ENCODE results near the gene AMD1. TPM values are rescaled to one million over a fixed set of nuclear protein-coding genes. Genes with fewer than 3 reads are reported as not detected.
A peak's percentile ranks its signal among the peaks of the same experiment; 100 is the strongest.
"Not testable (repeated sequence)": the region's sequence is repeated elsewhere in the genome, so short reads cannot be mapped to it uniquely, and the experiment has no call there.

The AMD1 gene
- total RNA-seq, 2 donors from 2014 or later: 101 to 121 TPM

- no peak for ATAC-seq
- peaks cover 44% of the 10 kb centered on the region for H3K4me1 Mint-ChIP-seq
- no peak for DNase-seq
- no peaks in the 10 kb centered on the region for H3K36me3 Mint-ChIP-seq (ENCODE audit: low read depth)
- H3K4me3 Mint-ChIP-seq: peak overlapping the region; percentile 76
- H3K9me3 ChIP-seq (ENCODE audit: control insufficient read depth, low read length, poor library complexity, severe bottlenecking): no peaks in the 10 kb centered on the region
- peak overlapping the region; percentile 60 for H3K27ac Mint-ChIP-seq
- H3K27me3 Mint-ChIP-seq: no peaks in the 10 kb centered on the region
Observed at GRCh38 chr6:110882824-110883554, 8.4 kb downstream of the AMD1 start.

- ATAC-seq (no peak), DNase-seq (no peak)
- H3K9me3 ChIP-seq (ENCODE audit: control insufficient read depth, low read length, poor library complexity, severe bottlenecking): no peaks in the 10 kb centered on the region
- Mint-ChIP-seq H3K36me3 (ENCODE audit: low read depth) (no peaks in the 10 kb centered on the region), H3K27ac (peak overlapping the region; percentile 49), H3K4me1 (peaks cover 42% of the 10 kb centered on the region), H3K4me3 (peak overlapping the region; percentile 53), H3K27me3 (no peaks in the 10 kb centered on the region)
Observed at GRCh38 chr6:110884321-110884720, 9.7 kb downstream of the AMD1 start.

- no peak for ATAC-seq
- no peaks in the 10 kb centered on the region for H3K9me3 ChIP-seq (ENCODE audit: control insufficient read depth, low read length, poor library complexity, severe bottlenecking)
- peak overlapping the region; percentile 49 for H3K27ac Mint-ChIP-seq
- H3K4me3 Mint-ChIP-seq: peak overlapping the region; percentile 3
- DNase-seq: no peak
- H3K4me1 Mint-ChIP-seq: peaks cover 36% of the 10 kb centered on the region
- H3K27me3 Mint-ChIP-seq: no peaks in the 10 kb centered on the region
- no peaks in the 10 kb centered on the region for H3K36me3 Mint-ChIP-seq (ENCODE audit: low read depth)
Observed at GRCh38 chr6:110885526-110885925, 10.9 kb downstream of the AMD1 start.

GRCh38 chr6:110886555-110887167 is 12.1 kb downstream of the AMD1 start:
- no peak overlapping the region for H3K27ac Mint-ChIP-seq
- DNase-seq (no peak), ATAC-seq (no peak)
- H3K4me1 Mint-ChIP-seq: peaks cover 33% of the 10 kb centered on the region
- H3K9me3 ChIP-seq (ENCODE audit: control insufficient read depth, low read length, poor library complexity, severe bottlenecking): no peaks in the 10 kb centered on the region
- no peaks in the 10 kb centered on the region for H3K36me3 Mint-ChIP-seq (ENCODE audit: low read depth)
- no peaks in the 10 kb centered on the region for H3K27me3 Mint-ChIP-seq
- no peak overlapping the region for H3K4me3 Mint-ChIP-seq

- Mint-ChIP-seq H3K27ac (no peak overlapping the region), H3K36me3 (ENCODE audit: low read depth) (peaks cover 3% of the 10 kb centered on the region), H3K4me1 (peaks cover 12% of the 10 kb centered on the region), H3K4me3 (no peak overlapping the region), H3K27me3 (no peaks in the 10 kb centered on the region)
- DNase-seq (no peak), ATAC-seq (no peak)
- no peaks in the 10 kb centered on the region for H3K9me3 ChIP-seq (ENCODE audit: control insufficient read depth, low read length, poor library complexity, severe bottlenecking)
Observed at GRCh38 chr6:110890288-110890687, 15.7 kb downstream of the AMD1 start.

DNA sequence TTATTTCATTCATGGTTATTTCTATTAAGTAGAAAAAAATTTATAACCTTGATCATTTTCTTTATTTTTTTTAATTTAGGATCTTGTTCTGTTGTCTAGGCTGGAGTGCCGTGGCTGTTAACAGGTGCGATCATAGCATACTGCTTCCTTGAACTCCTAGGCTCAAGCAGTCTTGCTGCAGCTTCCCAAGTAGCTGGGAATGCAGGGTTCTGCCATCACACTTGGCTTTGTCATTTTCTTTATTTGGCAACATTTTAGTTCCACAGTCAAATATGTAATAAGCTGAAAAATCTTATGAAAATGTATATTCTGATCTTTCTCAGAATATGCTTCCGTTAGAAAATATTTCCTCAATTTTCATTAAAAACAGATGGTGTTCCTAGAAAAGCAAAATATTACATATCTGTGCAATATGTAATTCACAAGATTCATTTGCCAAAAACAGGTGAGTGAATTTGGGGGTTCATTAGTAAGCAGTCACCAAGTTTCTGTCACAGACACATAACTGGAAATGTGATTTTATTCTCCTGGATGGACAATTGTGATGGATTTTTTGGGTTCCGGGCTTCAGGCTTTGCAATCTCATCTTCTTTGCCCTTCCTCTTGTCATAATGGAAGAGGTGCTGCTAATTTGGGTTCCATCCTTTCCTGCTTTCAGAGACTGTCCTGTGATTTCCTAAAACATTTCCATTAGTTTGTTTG is 21.5 kb downstream of the AMD1 start:
- peaks cover 7% of the 10 kb centered on the region for H3K36me3 Mint-ChIP-seq (ENCODE audit: low read depth)
- H3K4me3 Mint-ChIP-seq: no peak overlapping the region
- ATAC-seq (no peak), DNase-seq (no peak)
- H3K4me1 Mint-ChIP-seq: peaks cover 4% of the 10 kb centered on the region
- no peaks in the 10 kb centered on the region for H3K27me3 Mint-ChIP-seq
- no peaks in the 10 kb centered on the region for H3K9me3 ChIP-seq (ENCODE audit: control insufficient read depth, low read length, poor library complexity, severe bottlenecking)
- H3K27ac Mint-ChIP-seq: no peak overlapping the region

DNA sequence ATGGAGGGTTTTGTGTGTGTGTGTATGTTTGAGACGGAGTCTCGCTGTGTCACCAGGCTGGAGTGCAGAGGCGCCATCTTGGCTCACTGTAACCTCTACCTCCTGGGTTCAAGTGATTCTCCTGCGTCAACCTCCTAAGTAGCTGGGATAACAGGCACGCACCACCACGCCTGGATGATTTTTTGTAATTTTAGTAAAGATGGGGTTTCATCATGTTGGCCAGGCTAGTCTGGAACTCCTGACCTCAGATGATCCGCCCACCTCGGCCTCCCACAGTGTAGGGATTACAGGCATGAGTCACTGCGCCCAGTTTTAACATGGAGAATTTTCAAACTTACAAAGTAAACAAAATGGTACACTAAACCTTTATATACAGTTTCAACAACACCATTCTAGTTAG is 22.8 kb downstream of the AMD1 start:
- peaks cover 7% of the 10 kb centered on the region for H3K36me3 Mint-ChIP-seq (ENCODE audit: low read depth)
- ATAC-seq (no peak), DNase-seq (no peak)
- H3K9me3 ChIP-seq (ENCODE audit: control insufficient read depth, low read length, poor library complexity, severe bottlenecking): no peaks in the 10 kb centered on the region
- no peak overlapping the region for H3K4me3 Mint-ChIP-seq
- H3K4me1 Mint-ChIP-seq: peaks cover 4% of the 10 kb centered on the region
- no peak overlapping the region for H3K27ac Mint-ChIP-seq
- no peaks in the 10 kb centered on the region for H3K27me3 Mint-ChIP-seq

DNA sequence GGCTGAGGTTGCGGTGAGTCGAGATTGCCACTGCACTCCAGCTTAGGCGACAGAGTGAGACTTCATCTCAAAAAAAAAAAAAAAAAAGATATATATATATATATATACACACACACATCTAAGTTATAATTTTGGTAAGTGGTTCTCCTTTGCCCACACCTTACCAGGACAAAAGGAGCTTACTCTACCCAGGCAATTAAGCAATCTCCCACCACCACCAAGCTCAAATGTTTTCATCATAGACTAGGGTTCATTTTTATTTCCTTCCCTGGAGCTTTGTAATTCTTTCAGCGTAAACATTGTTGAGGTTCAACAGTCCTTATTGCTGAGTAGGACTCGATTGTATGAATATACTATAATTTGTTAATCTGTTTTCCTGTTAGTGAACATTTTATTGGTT is 23.5 kb downstream of the AMD1 start:
- no peak for DNase-seq
- Mint-ChIP-seq H3K27me3 (no peaks in the 10 kb centered on the region), H3K36me3 (ENCODE audit: low read depth) (peaks cover 7% of the 10 kb centered on the region), H3K27ac (no peak overlapping the region), H3K4me1 (peaks cover 4% of the 10 kb centered on the region), H3K4me3 (no peak overlapping the region)
- peaks cover 3% of the 10 kb centered on the region for H3K9me3 ChIP-seq (ENCODE audit: control insufficient read depth, low read length, poor library complexity, severe bottlenecking)
- no peak for ATAC-seq

DNA sequence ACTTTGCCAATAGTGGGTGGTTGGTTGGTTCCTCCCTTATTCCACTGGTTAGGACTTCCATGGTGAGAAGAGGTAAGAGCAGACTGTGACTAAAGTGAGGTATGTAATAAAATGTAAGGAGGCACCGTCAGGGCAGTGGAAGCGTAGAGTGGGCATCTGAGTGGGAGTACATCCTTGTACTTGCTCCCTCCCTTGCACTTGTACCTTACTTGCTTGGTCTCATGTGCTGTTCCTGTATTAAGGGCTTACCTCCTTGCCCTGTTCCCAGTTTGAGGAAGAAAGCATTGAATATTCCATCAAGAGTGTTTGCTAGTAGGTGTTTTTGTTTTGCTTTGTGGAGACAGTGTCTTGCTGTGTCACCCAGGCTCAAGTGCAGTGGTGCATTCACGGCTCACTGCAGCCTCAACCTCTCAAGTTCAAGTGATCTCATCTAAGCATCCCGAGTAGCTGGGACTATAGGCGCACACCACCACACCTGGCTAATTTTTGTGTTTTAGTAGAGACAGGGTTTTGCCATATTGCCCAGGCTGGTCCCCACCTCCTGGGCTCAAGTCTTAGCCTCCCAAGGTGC is 25.5 kb downstream of the AMD1 start:
- DNase-seq (no peak), ATAC-seq (no peak)
- Mint-ChIP-seq H3K4me1 (peaks cover 2% of the 10 kb centered on the region), H3K4me3 (no peak overlapping the region), H3K27me3 (no peaks in the 10 kb centered on the region), H3K27ac (peak overlapping the region; percentile 56), H3K36me3 (ENCODE audit: low read depth) (peaks cover 4% of the 10 kb centered on the region)
- H3K9me3 ChIP-seq (ENCODE audit: control insufficient read depth, low read length, poor library complexity, severe bottlenecking): peaks cover 12% of the 10 kb centered on the region

GRCh38 chr6:110901601-110902000 is 27.0 kb downstream of the AMD1 start:
- H3K4me3 Mint-ChIP-seq; H3K4me1 Mint-ChIP-seq; H3K27ac Mint-ChIP-seq; DNase-seq; ATAC-seq; H3K36me3 Mint-ChIP-seq (ENCODE audit: low read depth); H3K27me3 Mint-ChIP-seq: not testable (repeated sequence)
- H3K9me3 ChIP-seq (ENCODE audit: control insufficient read depth, low read length, poor library complexity, severe bottlenecking): peaks cover 12% of the 10 kb centered on the region

- peaks cover 4% of the 10 kb centered on the region for H3K36me3 Mint-ChIP-seq (ENCODE audit: low read depth)
- ATAC-seq (no peak), DNase-seq (no peak)
- H3K4me3 Mint-ChIP-seq: no peak overlapping the region
- peaks cover 2% of the 10 kb centered on the region for H3K4me1 Mint-ChIP-seq
- no peak overlapping the region for H3K27ac Mint-ChIP-seq
- peaks cover 12% of the 10 kb centered on the region for H3K9me3 ChIP-seq (ENCODE audit: control insufficient read depth, low read length, poor library complexity, severe bottlenecking)
- no peaks in the 10 kb centered on the region for H3K27me3 Mint-ChIP-seq
Observed at GRCh38 chr6:110902091-110902490, 27.5 kb downstream of the AMD1 start.

DNA sequence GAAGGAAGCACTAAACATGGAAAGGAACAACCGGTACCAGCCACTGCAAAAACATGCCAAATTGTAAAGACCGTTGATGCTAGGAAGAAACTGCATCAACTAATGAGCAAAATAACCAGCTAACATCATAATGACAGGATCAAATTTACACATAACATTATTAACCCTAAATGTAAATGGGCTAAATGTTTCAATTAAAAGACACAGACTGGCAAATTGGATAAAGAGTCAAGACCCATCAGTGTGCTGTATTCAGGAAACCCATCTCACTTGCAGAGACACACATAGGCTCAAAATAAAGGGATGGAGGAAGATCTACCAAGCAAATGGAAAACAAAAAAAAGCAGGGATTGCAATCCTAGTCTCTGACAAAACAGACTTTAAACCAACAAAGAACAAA is 31.7 kb downstream of the AMD1 start:
- not testable (repeated sequence) for ATAC-seq; H3K4me1 Mint-ChIP-seq; H3K27ac Mint-ChIP-seq; H3K4me3 Mint-ChIP-seq; H3K36me3 Mint-ChIP-seq (ENCODE audit: low read depth); H3K27me3 Mint-ChIP-seq; DNase-seq
- peaks cover 12% of the 10 kb centered on the region for H3K9me3 ChIP-seq (ENCODE audit: control insufficient read depth, low read length, poor library complexity, severe bottlenecking)

- DNase-seq (no peak), ATAC-seq (no peak)
- H3K4me1 Mint-ChIP-seq: peaks cover 6% of the 10 kb centered on the region
- no peak overlapping the region for H3K4me3 Mint-ChIP-seq
- no peak overlapping the region for H3K27ac Mint-ChIP-seq
- no peaks in the 10 kb centered on the region for H3K9me3 ChIP-seq (ENCODE audit: control insufficient read depth, low read length, poor library complexity, severe bottlenecking)
- peaks cover 9% of the 10 kb centered on the region for H3K27me3 Mint-ChIP-seq
- H3K36me3 Mint-ChIP-seq (ENCODE audit: low read depth): no peaks in the 10 kb centered on the region
Observed at GRCh38 chr6:110930781-110931180, 56.2 kb downstream of the AMD1 start.
